HCT116 (cell line): ENCODE results near the gene RPL36AL. TPM values are rescaled to one million over a fixed set of nuclear protein-coding genes. Genes with fewer than 3 reads are reported as not detected.
"Not testable (repeated sequence)": the region's sequence is repeated elsewhere in the genome, so short reads cannot be mapped to it uniquely, and the experiment has no call there.

Source experiments
- ATAC-seq: fragments of 200-7000 bp; cut with Tn5 transposase; 2 replicates; pipeline ENCODE4 v1.9.1; 2020; ENCODE audit warnings: mild to moderate bottlenecking, moderate library complexity
- BruUV-seq: library from RNA; stranded (reverse); fragments of 400-500 nt; replicated peaks from 2 replicates; lab custom pipeline; 2021; lab: Mats Ljungman, UMichigan
- CTCF ChIA-PET: fragments of 300-600 bp; sonication (Branson Sonifier 250); formaldehyde crosslinking; loops from one replicate; lab custom pipeline; 2021; ENCODE audit warnings: antibody characterized with exemption; lab: Charles Lee
- POLR2A ChIA-PET: fragments of 300-600, 350-600 bp; sonication (Branson Sonifier 250); formaldehyde crosslinking; loops from one replicate; lab custom pipeline; 2021; ENCODE audit warnings: antibody characterized with exemption; lab: Charles Lee
- RAD21 ChIA-PET, 2 experiments: fragments of 300-600 bp; sonication (Branson Sonifier 250); formaldehyde crosslinking; loops; one replicate each; lab custom pipeline; 2023; ENCODE audit warnings: low total read pairs in 2 of 2; ENCODE audit not compliant: uncharacterized antibody in 2 of 2, unreplicated experiment in 2 of 2, low non-redundant PET in 1 of 2; lab: Charles Lee
- DNase-seq: peaks from one replicate; pipeline ENCODE4 v3.0.0-alpha.2; 2010; ENCODE audit warnings: low read depth, low spot score
- H2AFZ ChIP-seq: fragments of 200-600 bp; shearing (Covaris generic), sonication (generic); 2 replicates; pipeline ENCODE4 v1.6.1; 2017; ENCODE audit warnings: low read depth, mixed run types, mixed read lengths, antibody characterized with exemption, low read length; ENCODE audit not compliant: poor library complexity, severe bottlenecking
- H3K27ac ChIP-seq: 2 replicates; pipeline ENCODE4 v1.5.1; 2012; ENCODE audit warnings: low read depth, low read length
- H3K27me3 ChIP-seq: fragments of 200-600 bp; sonication (generic); 2 replicates; pipeline ENCODE4 v1.6.1; 2016; ENCODE audit warnings: mixed run types, low read length, mixed read lengths; ENCODE audit not compliant: insufficient read depth
- H3K36me3 ChIP-seq, 2 experiments: fragments of 200-500 bp in 1 of 2; fragments of 200-600 bp in 1 of 2; sonication (Bioruptor generic) in 1 of 2; sonication (generic) in 1 of 2; 2 replicates each; pipeline versions ENCODE4 v1.5.1 to v1.6.1; 2014 to 2016; ENCODE audit warnings: low read length in 2 of 2, inconsistent platforms in 1 of 2, mixed read lengths in 1 of 2, mixed run types in 1 of 2; ENCODE audit not compliant: insufficient read depth in 2 of 2, control insufficient read depth in 1 of 2
- H3K4me1 ChIP-seq, 2 experiments: fragments of 200-600 bp in 1 of 2; sonication (generic) in 1 of 2; 2 replicates each; pipeline versions ENCODE4 v1.5.1 to v1.6.1; 2012 to 2017; ENCODE audit warnings: low read length in 2 of 2, inconsistent platforms in 1 of 2, mild to moderate bottlenecking in 1 of 2, mixed read lengths in 1 of 2, mixed run types in 1 of 2, moderate library complexity in 1 of 2; ENCODE audit not compliant: insufficient read depth in 2 of 2, control insufficient read depth in 1 of 2
- H3K4me2 ChIP-seq: fragments of 200-600 bp; sonication (generic); 2 replicates; pipeline ENCODE4 v1.6.1; 2017; ENCODE audit warnings: mixed run types, low read length, mixed read lengths
- H3K4me3 ChIP-seq, 2 experiments: fragments of 200-600 bp in 1 of 2; sonication (generic) in 1 of 2; replicated peaks in 1 of 2; 2 replicates each; pipeline ENCODE4 v1.5.1; 2011 to 2016; ENCODE audit warnings: low read length in 2 of 2, control low read depth in 1 of 2, low read depth in 1 of 2, mild to moderate bottlenecking in 1 of 2, mixed read lengths in 1 of 2, mixed run types in 1 of 2
- H3K79me2 ChIP-seq: fragments of 200-600 bp; sonication (generic); 2 replicates; pipeline ENCODE4 v1.6.1; 2017; ENCODE audit warnings: mild to moderate bottlenecking, mixed run types, low read length, moderate library complexity, mixed read lengths; ENCODE audit not compliant: insufficient read depth
- H3K9ac ChIP-seq: fragments of 200-600 bp; sonication (generic); 2 replicates; pipeline ENCODE4 v1.6.1; 2016; ENCODE audit warnings: low read length, mixed read lengths
- H3K9me2 ChIP-seq: fragments of 200-600 bp; sonication (generic), shearing (Covaris generic); 2 replicates; pipeline ENCODE4 v1.6.1; 2017; ENCODE audit warnings: mixed run types, mild to moderate bottlenecking, moderate library complexity; ENCODE audit not compliant: insufficient read depth
- H3K9me3 ChIP-seq, 2 experiments: fragments of 200-500 bp in 1 of 2; fragments of 200-600 bp in 1 of 2; sonication (Bioruptor generic) in 1 of 2; sonication (generic) in 1 of 2; 2 replicates each; pipeline ENCODE4 v1.6.1; 2014 to 2017; ENCODE audit warnings: low read length in 2 of 2, mixed read lengths in 2 of 2, inconsistent platforms in 1 of 2, low read depth in 1 of 2, mild to moderate bottlenecking in 1 of 2, mixed run types in 1 of 2, moderate library complexity in 1 of 2; ENCODE audit not compliant: control insufficient read depth in 1 of 2, insufficient read depth in 1 of 2
- H4K20me1 ChIP-seq: fragments of 200-600 bp; sonication (generic), shearing (Covaris generic); 2 replicates; pipeline ENCODE4 v1.6.1; 2017; ENCODE audit warnings: mixed run types, mild to moderate bottlenecking, moderate library complexity; ENCODE audit not compliant: insufficient read depth
- ATF3 ChIP-seq: IDR thresholded peaks from 2 replicates; pipeline ENCODE4 v1.6.1; 2012
- ELF1 ChIP-seq: IDR thresholded peaks from 2 replicates; pipeline ENCODE4 v1.6.1; 2012; ENCODE audit warnings: low read depth, borderline replicate concordance
- EZH2 ChIP-seq: fragments of 200-600 bp; sonication (generic); IDR thresholded peaks from 2 replicates; pipeline ENCODE4 v1.6.1; 2017; ENCODE audit warnings: antibody characterized with exemption, mixed run types
- MAX ChIP-seq: IDR thresholded peaks from 2 replicates; pipeline ENCODE4 v1.6.1; 2012
- RAD21 ChIP-seq: IDR thresholded peaks from 2 replicates; pipeline ENCODE4 v1.6.1; 2012; ENCODE audit warnings: low read depth, mild to moderate bottlenecking
- REST ChIP-seq: IDR thresholded peaks from 2 replicates; pipeline ENCODE4 v1.6.1; 2012; ENCODE audit warnings: low read depth
- TCF7L2 ChIP-seq: IDR thresholded peaks from 2 replicates; pipeline ENCODE4 v1.7.0; 2011; ENCODE audit warnings: borderline replicate concordance, inconsistent platforms; ENCODE audit not compliant: insufficient read depth, insufficient read length; ENCODE audit errors: extremely low read depth
- YY1 ChIP-seq: IDR thresholded peaks from 2 replicates; pipeline ENCODE4 v1.6.1; 2011; ENCODE audit warnings: low read length, low read depth, moderate library complexity, mild to moderate bottlenecking; ENCODE audit not compliant: insufficient replicate concordance; ENCODE audit errors: extremely low read depth
- ZBTB33 ChIP-seq: IDR thresholded peaks from 2 replicates; pipeline ENCODE4 v1.6.1; 2011; ENCODE audit warnings: mild to moderate bottlenecking, low read length, moderate library complexity; ENCODE audit not compliant: insufficient replicate concordance; ENCODE audit errors: extremely low read depth
- ZFX ChIP-seq: fragments of 450-650 bp; IDR thresholded peaks from 2 replicates; pipeline ENCODE4 v1.6.1; 2017
- intact Hi-C: fragments of 100-400 bp; cut with micrococcal nuclease; formaldehyde crosslinking; loops from 2 replicates; pipeline ENCODE4 v1.10.0; 2022
- total RNA-seq: library from RNA; stranded (reverse); gene quantifications from one replicate; pipeline ENCODE4 v1.2.1, GENCODE V29; 2021; ENCODE audit not compliant: unreplicated experiment

Gene RPL36AL
- total RNA-seq, 1 experiment from 2014 or later, result 212 TPM

- Histone ChIP-seq H3K4me1 (peaks cover 5 to 23% of the 10 kb centered on the region in 2 experiments; a peak in 3 of 4 replicates), H3K4me2 (peak overlapping the region; percentile 36)
- H4K20me1 ChIP-seq, H2AFZ ChIP-seq, POLR2A ChIA-PET, H3K4me3 ChIP-seq, RAD21 ChIA-PET, DNase-seq, BruUV-seq, H3K27ac ChIP-seq, H3K79me2 ChIP-seq, H3K9me2 ChIP-seq, H3K9ac ChIP-seq, CTCF ChIA-PET, H3K9me3 ChIP-seq, intact Hi-C loops, H3K27me3 ChIP-seq, H3K36me3 ChIP-seq: not testable (repeated sequence)
- ATAC-seq, result peak; percentile 57; the same call in 1 of the 2 replicates
Observed at GRCh38 chr14:49657500-49657899, 37.1 kb upstream of the RPL36AL start.

GRCh38 chr14:49654511-49654910, 34.1 kb upstream of the RPL36AL start:
- Histone ChIP-seq H3K9me3 (no peaks in the 10 kb centered on the region), H3K79me2 (no peaks in the 10 kb centered on the region; the same call in 1 of the 2 replicates)
- no peak for TF ChIP-seq ZFX
- TF ChIP-seq YY1, result no peak
- no peak for TF ChIP-seq ZBTB33
- TF ChIP-seq RAD21, result no peak
- TF ChIP-seq MAX, result no peak
- TF ChIP-seq ATF3, result no peak
- no peak for TF ChIP-seq TCF7L2
- no peak for TF ChIP-seq REST
- TF ChIP-seq EZH2, result no peak
- TF ChIP-seq ELF1, result no peak
- TF ChIP-seq, all 23 proteins: peak for 0
- BruUV-seq, result no TSS peak
- H3K4me1 ChIP-seq, result peaks cover 5 to 20% of the 10 kb centered on the region in 2 experiments; a peak in 3 of 4 replicates
- no peak overlapping the region for H3K9ac ChIP-seq
- ChIA-PET CTCF (no interaction called here), RAD21 (no interaction called here), POLR2A (no interaction called here)
- H3K36me3 ChIP-seq, result peaks cover 14 to 16% of the 10 kb centered on the region in 2 experiments; a peak in 3 of 4 replicates
- ATAC-seq (no peak), DNase-seq (no peak)
- H3K9me2 ChIP-seq, result no peaks in the 10 kb centered on the region
- no peaks in the 10 kb centered on the region for H4K20me1 ChIP-seq
- H2AFZ ChIP-seq, result no peak overlapping the region
- no peak overlapping the region for H3K4me2 ChIP-seq
- H3K4me3 ChIP-seq, result no peak overlapping the region
- no peaks in the 10 kb centered on the region for H3K27me3 ChIP-seq
- H3K27ac ChIP-seq, result no peak overlapping the region
- intact Hi-C loops, result no loop called here
